Smooth muscle cell (in vitro differentiated cells): Measurements from ENCODE around the gene ZNF569. TPM values are rescaled to one million over a fixed set of nuclear protein-coding genes. Genes with fewer than 3 reads are reported as not detected.
"Not testable (repeated sequence)": the region's sequence is repeated elsewhere in the genome, so short reads cannot be mapped to it uniquely, and the experiment has no call there.

Experiments used
- DNase-seq: peaks from one replicate; lab custom pipeline; 2025; ENCODE audit not compliant: unreplicated experiment; lab: John Stamatoyannopoulos, UW
- H2AFZ ChIP-seq: fragments of 200-600 bp; sonication (generic); 2 replicates; pipeline ENCODE4 v1.6.0; 2016; ENCODE audit warnings: antibody characterized with exemption, low read depth, mild to moderate bottlenecking
- H3F3A ChIP-seq: fragments of 200-600 bp; sonication (generic); 2 replicates; pipeline ENCODE4 v1.6.0; 2017; ENCODE audit warnings: antibody characterized with exemption, low read depth
- H3K27ac ChIP-seq: fragments of 200-600 bp; sonication (generic); 2 replicates; pipeline ENCODE4 v1.5.1; 2016; ENCODE audit warnings: low read depth, mild to moderate bottlenecking
- H3K27me3 ChIP-seq: fragments of 200-600 bp; sonication (generic); 2 replicates; pipeline ENCODE4 v1.6.1; 2016; ENCODE audit warnings: low read depth, mild to moderate bottlenecking
- H3K36me3 ChIP-seq: fragments of 200-600 bp; sonication (generic); 2 replicates; pipeline ENCODE4 v1.5.1; 2016; ENCODE audit warnings: low read depth
- H3K4me1 ChIP-seq: fragments of 200-600 bp; sonication (generic); 2 replicates; pipeline ENCODE4 v1.5.1; 2016; ENCODE audit warnings: low read depth
- H3K4me2 ChIP-seq: fragments of 200-600 bp; sonication (generic); 2 replicates; pipeline ENCODE4 v1.6.0; 2016; ENCODE audit warnings: mild to moderate bottlenecking
- H3K4me3 ChIP-seq: fragments of 200-600 bp; sonication (generic); 2 replicates; pipeline ENCODE4 v1.5.1; 2016; ENCODE audit warnings: mild to moderate bottlenecking
- H3K79me2 ChIP-seq: fragments of 200-600 bp; sonication (generic); 2 replicates; pipeline ENCODE4 v1.6.0; 2016; ENCODE audit warnings: low read depth, mild to moderate bottlenecking
- H3K9ac ChIP-seq: fragments of 200-600 bp; sonication (generic); 2 replicates; pipeline ENCODE4 v1.6.0; 2016; ENCODE audit warnings: low read depth
- H3K9me3 ChIP-seq: fragments of 200-600 bp; sonication (generic); replicated peaks from 2 replicates; pipeline ENCODE4 v1.5.1; 2016; ENCODE audit warnings: low read depth
- H4K20me1 ChIP-seq: fragments of 200-600 bp; sonication (generic); 2 replicates; pipeline ENCODE4 v1.6.0; 2016; ENCODE audit warnings: low read depth
- WGBS: methylation state at CpG from one replicate; pipeline ENCODE4 v1.1.7; 2016; ENCODE audit warnings: low lambda C conversion rate; 5-methylcytosine and 5-hydroxymethylcytosine counted together
- polyA plus RNA-seq: library from polyadenylated mRNA; unstranded; fragments of >200 nt; fragmentation: Nextera tagmentation; extraction: Ambion mirVana; gene quantifications from 2 replicates; pipeline ENCODE4 v1.2.1, GENCODE V29; 2016
- total RNA-seq: library from RNA; depleted of rRNA; stranded (reverse); fragments of >200 nt; gene quantifications from 2 replicates; pipeline ENCODE4 v1.2.3, GENCODE V29; 2014
- TF ChIP-seq, protein P1 (sequence below): fragments of 200-600 bp; sonication (generic); IDR thresholded peaks from 2 replicates; pipeline ENCODE4 v1.5.1; 2017; ENCODE audit warnings: borderline replicate concordance, mild to moderate bottlenecking, antibody characterized with exemption; ENCODE audit not compliant: insufficient read depth, poor library complexity, severe bottlenecking

Gene ZNF569
- total and polyA plus RNA-seq, 2 experiments from 2014 or later = 3.8 to 6.6 TPM

GRCh38 chr19:37452500-37453245 is 14.6 kb downstream of the ZNF569 start:
- TF ChIP-seq, protein P1, sequence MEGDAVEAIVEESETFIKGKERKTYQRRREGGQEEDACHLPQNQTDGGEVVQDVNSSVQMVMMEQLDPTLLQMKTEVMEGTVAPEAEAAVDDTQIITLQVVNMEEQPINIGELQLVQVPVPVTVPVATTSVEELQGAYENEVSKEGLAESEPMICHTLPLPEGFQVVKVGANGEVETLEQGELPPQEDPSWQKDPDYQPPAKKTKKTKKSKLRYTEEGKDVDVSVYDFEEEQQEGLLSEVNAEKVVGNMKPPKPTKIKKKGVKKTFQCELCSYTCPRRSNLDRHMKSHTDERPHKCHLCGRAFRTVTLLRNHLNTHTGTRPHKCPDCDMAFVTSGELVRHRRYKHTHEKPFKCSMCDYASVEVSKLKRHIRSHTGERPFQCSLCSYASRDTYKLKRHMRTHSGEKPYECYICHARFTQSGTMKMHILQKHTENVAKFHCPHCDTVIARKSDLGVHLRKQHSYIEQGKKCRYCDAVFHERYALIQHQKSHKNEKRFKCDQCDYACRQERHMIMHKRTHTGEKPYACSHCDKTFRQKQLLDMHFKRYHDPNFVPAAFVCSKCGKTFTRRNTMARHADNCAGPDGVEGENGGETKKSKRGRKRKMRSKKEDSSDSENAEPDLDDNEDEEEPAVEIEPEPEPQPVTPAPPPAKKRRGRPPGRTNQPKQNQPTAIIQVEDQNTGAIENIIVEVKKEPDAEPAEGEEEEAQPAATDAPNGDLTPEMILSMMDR = no peak
- Histone ChIP-seq H3F3A (no peaks in the 10 kb centered on the region), H3K9ac (no peak overlapping the region), H3K4me2 (no peak overlapping the region), H3K36me3 (peaks cover 67% of the 10 kb centered on the region), H3K4me3 (no peak overlapping the region), H4K20me1 (no peaks in the 10 kb centered on the region), H2AFZ (no peak overlapping the region), H3K79me2 (no peaks in the 10 kb centered on the region), H3K27me3 (no peaks in the 10 kb centered on the region), H3K27ac (no peak overlapping the region), H3K4me1 (no peaks in the 10 kb centered on the region), H3K9me3 (peaks cover 82% of the 10 kb centered on the region)
- WGBS = 98% methylated on average over 4 of the region's 4 CpGs
- DNase-seq = no peak

DNA sequence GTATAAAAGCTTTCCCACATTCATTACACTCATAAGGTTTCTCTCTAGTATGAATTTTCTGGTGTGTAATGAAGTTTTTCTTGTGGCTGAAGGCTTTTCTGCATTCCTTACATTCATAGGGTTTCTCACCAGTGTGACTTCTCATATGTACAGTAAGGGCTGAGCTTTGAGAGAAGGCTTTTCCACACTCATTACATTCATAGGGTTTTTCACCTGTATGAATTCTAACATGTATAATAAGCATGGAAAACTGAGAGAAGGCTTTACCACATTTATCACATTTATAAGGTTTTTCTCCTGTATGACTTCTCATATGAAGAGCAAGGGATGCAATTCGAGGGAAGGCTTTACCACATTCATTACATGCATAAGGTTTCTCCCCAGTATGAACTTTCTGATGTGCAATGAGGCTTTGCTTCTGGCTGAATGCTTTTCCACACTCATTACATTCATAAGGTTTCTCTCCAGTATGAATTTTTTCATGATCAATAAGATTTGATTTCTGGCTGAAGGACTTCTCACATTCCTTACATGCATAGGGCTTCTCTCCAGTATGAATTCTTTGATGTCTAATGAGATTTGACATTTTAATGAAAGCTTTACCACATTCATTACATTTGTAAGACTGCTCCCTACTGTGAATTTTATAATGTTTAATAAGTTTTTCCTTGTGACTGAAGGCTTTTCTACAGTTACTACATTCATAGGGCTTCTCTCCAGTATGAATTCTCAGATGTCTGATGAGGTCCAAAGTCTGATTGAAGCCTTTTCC is 53.7 kb downstream of the ZNF569 start:
- Histone ChIP-seq H2AFZ (no peak overlapping the region), H3K9me3 (peaks cover 80% of the 10 kb centered on the region), H3K4me1 (no peaks in the 10 kb centered on the region), H3K4me3 (no peak overlapping the region), H3K27ac (no peak overlapping the region), H4K20me1 (no peaks in the 10 kb centered on the region), H3K27me3 (no peaks in the 10 kb centered on the region), H3F3A (peaks cover 5% of the 10 kb centered on the region), H3K36me3 (peaks cover 47% of the 10 kb centered on the region), H3K9ac (no peak overlapping the region), H3K79me2 (no peaks in the 10 kb centered on the region), H3K4me2 (no peak overlapping the region)
- DNase-seq = no peak
- TF ChIP-seq, protein P1 = no peak
- 96% methylated on average over 1 of the region's 1 CpG for WGBS

GRCh38 chr19:37412700-37413099 is 54.5 kb downstream of the ZNF569 start:
- Histone ChIP-seq H3K4me1 (no peaks in the 10 kb centered on the region), H3K4me2 (no peak overlapping the region), H3K4me3 (no peak overlapping the region), H4K20me1 (no peaks in the 10 kb centered on the region), H3K36me3 (peaks cover 47% of the 10 kb centered on the region), H3K9ac (no peak overlapping the region), H3K27me3 (no peaks in the 10 kb centered on the region), H3K79me2 (no peaks in the 10 kb centered on the region), H3K9me3 (peaks cover 76% of the 10 kb centered on the region), H2AFZ (no peak overlapping the region), H3F3A (peaks cover 5% of the 10 kb centered on the region), H3K27ac (no peak overlapping the region)
- TF ChIP-seq, protein P1 = no peak
- no peak for DNase-seq
- WGBS = 98% methylated on average over 2 of the region's 2 CpGs

DNA sequence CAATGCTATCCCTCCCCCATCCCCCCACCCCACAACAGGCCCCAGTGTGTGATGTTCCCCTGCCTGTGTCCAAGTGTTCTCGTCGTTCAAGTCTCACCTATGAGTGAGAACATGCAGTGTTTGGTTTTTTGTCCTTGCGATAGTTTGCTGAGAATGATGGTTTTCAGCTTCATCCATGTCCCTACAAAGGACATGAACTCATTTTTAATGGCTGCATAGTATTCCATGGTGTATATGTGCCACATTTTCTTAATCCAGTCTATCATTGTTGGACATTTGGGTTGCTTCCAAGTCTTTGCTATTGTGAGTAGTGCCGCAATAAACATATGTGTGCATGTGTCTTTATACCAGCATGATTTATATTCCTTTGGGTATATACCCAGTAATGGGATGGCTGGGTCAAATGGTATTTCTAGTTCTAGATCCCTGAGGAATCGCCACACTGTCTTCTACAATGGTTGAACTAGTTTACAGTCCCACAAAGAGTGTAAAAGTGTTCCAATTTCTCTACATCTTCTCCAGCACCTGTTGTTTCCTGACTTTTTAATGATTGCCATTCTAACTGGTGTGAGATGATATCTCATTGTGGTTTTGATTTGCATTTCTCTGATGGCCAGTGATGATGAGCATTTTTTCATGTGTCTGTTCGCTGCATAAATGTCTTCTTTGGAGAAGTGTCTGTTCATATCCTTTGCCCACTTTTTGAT is 61.0 kb downstream of the ZNF569 start:
- WGBS = 86% methylated on average over 6 of the region's 6 CpGs
- DNase-seq, H3K27ac ChIP-seq, H3K9ac ChIP-seq, H3K4me1 ChIP-seq, H3F3A ChIP-seq, H3K36me3 ChIP-seq, H2AFZ ChIP-seq, H4K20me1 ChIP-seq, H3K4me2 ChIP-seq, H3K79me2 ChIP-seq, H3K4me3 ChIP-seq, H3K27me3 ChIP-seq: not testable (repeated sequence)
- H3K9me3 ChIP-seq = peaks cover 30% of the 10 kb centered on the region
